Spleen (tissue), 7 donors: ENCODE results near the gene FGD4.

Experiments used
- CTCF ChIP-seq, 11 experiments: fragments of 200-600 bp in 7 of 11; fragments of 450-650 bp in 4 of 11; sonication (generic) in 4 of 11; IDR thresholded peaks in 8 of 11; conservative IDR thresholded peaks in 3 of 11; 1 replicate in 7 of 11; 2 replicates in 4 of 11; pipeline versions ENCODE4 v1.4.0 to v1.8.0; 2016 to 2021; ENCODE audit warnings: antibody characterized with exemption in 11 of 11, inconsistent platforms in 4 of 11, mild to moderate bottlenecking in 1 of 11
- POLR2A ChIP-seq, 3 donors: fragments of 450-650 bp; IDR thresholded peaks; one replicate each; pipeline ENCODE4 v1.5.1; 2017; ENCODE audit warnings: antibody characterized with exemption in 3 of 3, mild to moderate bottlenecking in 1 of 3
- POLR2AphosphoS5 ChIP-seq, 3 donors: sonication (generic); formaldehyde crosslinking; IDR thresholded peaks; one replicate each; pipeline ENCODE4 v1.5.1; 2017; ENCODE audit warnings: antibody characterized with exemption in 3 of 3
- donor health status: DM: no; HTN: no; CAD: no; lungs with moderate emphysema.
- donor health status: DM: no; HTN: no; CAD: no.
- donor health status: DM: no; HTN: no; CAD: no.

- TF ChIP-seq CTCF (IDR thresholded peaks at IDR 0.05 in 8 of 11, conservative IDR thresholded peaks at IDR 0.05 in 3 of 11): no peak
- no peak for TF ChIP-seq POLR2A (IDR thresholded peaks at IDR 0.05)
- TF ChIP-seq POLR2AphosphoS5 (IDR thresholded peaks at IDR 0.05): no peak
These were observed 72.2 kb downstream of the FGD4 start for GRCh38 chr12:32471591-32472001.
